Ascending aorta (tissue), 2 donors: ENCODE measurements around the gene C7orf33. TPM values are rescaled to one million over a fixed set of nuclear protein-coding genes. Genes with fewer than 3 reads are reported as not detected.

Source experiments
- DNase-seq, 2 donors: peaks; one replicate each; pipeline ENCODE4 v3.0.0-alpha.2; 2019; ENCODE audit warnings: low spot score in 2 of 2
- H3K27ac ChIP-seq, 2 donors: fragments of 200-600 bp; sonication (generic); one replicate each; pipeline ENCODE4 v1.5.1; 2016 to 2017; ENCODE audit warnings: mild to moderate bottlenecking in 1 of 2
- H3K27me3 ChIP-seq: fragments of 200-600 bp; sonication (generic); one replicate; pipeline ENCODE4 v1.5.1; 2017
- H3K36me3 ChIP-seq, 2 donors: fragments of 200-600 bp; sonication (generic); one replicate each; pipeline ENCODE4 v1.5.1; 2016
- H3K4me1 ChIP-seq, 2 donors: fragments of 200-600 bp; sonication (generic); one replicate each; pipeline ENCODE4 v1.5.1; 2016 to 2017; ENCODE audit warnings: mild to moderate bottlenecking in 1 of 2
- H3K4me3 ChIP-seq, 2 donors: fragments of 200-600 bp; sonication (generic); one replicate each; pipeline ENCODE4 v1.5.1; 2016 to 2017; ENCODE audit warnings: mild to moderate bottlenecking in 1 of 2
- H3K9me3 ChIP-seq, 2 donors: fragments of 200-600 bp; sonication (generic); one replicate each; pipeline ENCODE4 v1.5.1; 2016
- CTCF ChIP-seq, 3 experiments: fragments of 200-600 bp in 2 of 3; fragments of 450-650 bp in 1 of 3; sonication (generic) in 2 of 3; IDR thresholded peaks; one replicate each; pipeline ENCODE4 v1.5.1; 2016 to 2019; ENCODE audit warnings: antibody characterized with exemption in 3 of 3, mild to moderate bottlenecking in 1 of 3, moderate library complexity in 1 of 3
- intact Hi-C: fragments of 100-400 bp; cut with DNase I; formaldehyde crosslinking; loops from one replicate; pipeline ENCODE4 v1.15.1; 2023
- total RNA-seq: library from RNA; depleted of rRNA; stranded (reverse); fragments of >200 nt; gene quantifications from one replicate; pipeline ENCODE4 v1.1.0, GENCODE V29; 2016

Gene C7orf33
- total RNA-seq, 1 donor from 2014 or later: not detected

- no peak for TF ChIP-seq CTCF (IDR thresholded peaks at IDR 0.05)
- intact Hi-C loops: loop anchor here (10.0 kb wide), 1 partner anchor 338 kb away; the partner anchor contains the start of gene EZH2
- DNase-seq: no peak
These were observed 43.7 kb upstream of the C7orf33 start for GRCh38 chr7:148546857-148547256.

GRCh38 chr7:148547951-148548350, 42.6 kb upstream of the C7orf33 start:
- H3K4me3 ChIP-seq: no peak overlapping the region
- H3K36me3 ChIP-seq: no peaks in the 10 kb centered on the region
- no peaks in the 10 kb centered on the region for H3K27me3 ChIP-seq
- H3K9me3 ChIP-seq: no peaks in the 10 kb centered on the region
- no peak overlapping the region for H3K27ac ChIP-seq
- intact Hi-C loops: loop anchor here (10.0 kb wide), 1 partner anchor 337 kb away; the partner anchor contains the start of gene EZH2
- no peak for TF ChIP-seq CTCF (IDR thresholded peaks at IDR 0.05)
- no peak for DNase-seq
- H3K4me1 ChIP-seq: no peaks in the 10 kb centered on the region

More at GRCh38 chr7:148546857-148547256, 43.7 kb upstream of the C7orf33 start:
- no peaks in the 10 kb centered on the region for H3K9me3 ChIP-seq
- H3K27me3 ChIP-seq: no peaks in the 10 kb centered on the region
- H3K27ac ChIP-seq: no peak overlapping the region
- H3K36me3 ChIP-seq: no peaks in the 10 kb centered on the region
- H3K4me1 ChIP-seq: no peaks in the 10 kb centered on the region
- no peak overlapping the region for H3K4me3 ChIP-seq

- H3K27ac ChIP-seq: no peak overlapping the region
- no peak for TF ChIP-seq CTCF (IDR thresholded peaks at IDR 0.05)
- no peaks in the 10 kb centered on the region for H3K9me3 ChIP-seq
- H3K4me3 ChIP-seq: no peak overlapping the region
- H3K4me1 ChIP-seq: no peaks in the 10 kb centered on the region
- intact Hi-C loops: no loop called here
- DNase-seq: no peak
- no peaks in the 10 kb centered on the region for H3K27me3 ChIP-seq
- no peaks in the 10 kb centered on the region for H3K36me3 ChIP-seq
These were observed 36.6 kb upstream of the C7orf33 start for GRCh38 chr7:148553979-148554378.

- Histone ChIP-seq H3K4me1 (no peaks in the 10 kb centered on the region), H3K27ac (no peak overlapping the region), H3K27me3 (no peaks in the 10 kb centered on the region), H3K36me3 (no peaks in the 10 kb centered on the region), H3K9me3 (no peaks in the 10 kb centered on the region), H3K4me3 (no peak overlapping the region)
- no peak for TF ChIP-seq CTCF (IDR thresholded peaks at IDR 0.05)
- no peak for DNase-seq
- intact Hi-C loops: no loop called here
These were observed 33.7 kb upstream of the C7orf33 start for GRCh38 chr7:148556892-148557291.

- Histone ChIP-seq H3K27me3 (no peaks in the 10 kb centered on the region), H3K36me3 (no peaks in the 10 kb centered on the region), H3K9me3 (no peaks in the 10 kb centered on the region), H3K4me1 (no peaks in the 10 kb centered on the region), H3K27ac (no peak overlapping the region), H3K4me3 (no peak overlapping the region)
- TF ChIP-seq CTCF (IDR thresholded peaks at IDR 0.05): no peak
- intact Hi-C loops: no loop called here
- no peak for DNase-seq
These were observed 31.7 kb upstream of the C7orf33 start for GRCh38 chr7:148558914-148559313.

GRCh38 chr7:148561099-148561498, 29.5 kb upstream of the C7orf33 start:
- Histone ChIP-seq H3K27ac (no peak overlapping the region), H3K4me3 (no peak overlapping the region), H3K9me3 (no peaks in the 10 kb centered on the region), H3K27me3 (no peaks in the 10 kb centered on the region), H3K36me3 (no peaks in the 10 kb centered on the region), H3K4me1 (no peaks in the 10 kb centered on the region)
- no peak for DNase-seq
- no peak for TF ChIP-seq CTCF (IDR thresholded peaks at IDR 0.05)
- intact Hi-C loops: no loop called here
